Measurements from ENCODE around the gene PEX5L.

The PEX5L gene

GRCh38 chr3:179981646-179982045 lies 55.1 kb downstream of the PEX5L start:
- no peak for TF ChIP-seq CTCF (conservative IDR thresholded peaks at IDR 0.05)
- no peak overlapping the region for H3K27ac ChIP-seq

- no peak overlapping the region for H3K27ac ChIP-seq
- no peak for TF ChIP-seq CTCF (conservative IDR thresholded peaks at IDR 0.05)
Observed at GRCh38 chr3:179977356-179977755, 59.4 kb downstream of the PEX5L start.

GRCh38 chr3:179973931-179974361 lies 62.8 kb downstream of the PEX5L start:
- H3K27ac ChIP-seq, result no peak overlapping the region
- no peak for TF ChIP-seq CTCF (conservative IDR thresholded peaks at IDR 0.05)

- no peak for TF ChIP-seq CTCF (conservative IDR thresholded peaks at IDR 0.05)
- H3K27ac ChIP-seq, result no peak overlapping the region
Observed at GRCh38 chr3:179972881-179973423, 63.8 kb downstream of the PEX5L start.

- H3K27ac ChIP-seq, result no peak overlapping the region
- TF ChIP-seq CTCF (conservative IDR thresholded peaks at IDR 0.05), result no peak
Observed at GRCh38 chr3:179971280-179971679, 65.5 kb downstream of the PEX5L start.

- no peak overlapping the region for H3K27ac ChIP-seq
Observed at GRCh38 chr3:179970746-179971145, 66.0 kb downstream of the PEX5L start.

GRCh38 chr3:179969525-179969924 lies 67.2 kb downstream of the PEX5L start:
- no peak overlapping the region for H3K27ac ChIP-seq
- no peak for TF ChIP-seq CTCF (conservative IDR thresholded peaks at IDR 0.05)

More at GRCh38 chr3:179970746-179971145, 66.0 kb downstream of the PEX5L start:
- TF ChIP-seq CTCF (conservative IDR thresholded peaks at IDR 0.05), result no peak
